Measurements from ENCODE around the gene DACT2.
"Not testable (repeated sequence)": the region's sequence is repeated elsewhere in the genome, so short reads cannot be mapped to it uniquely, and the experiment has no call there.

The DACT2 gene

GRCh38 chr6:168292826-168293225, 26.8 kb downstream of the DACT2 start:
- no peak for DNase-seq
- in situ Hi-C loops (cut with HindIII; ENCODE audit: low pct_ligation_motif_present, low pct_unique_long_range_greater_than_20kb, low sequenced_read_pairs): no loop called here

GRCh38 chr6:168291450-168291849, 28.1 kb downstream of the DACT2 start:
- DNase-seq: no peak
- in situ Hi-C loops (cut with HindIII; ENCODE audit: low pct_ligation_motif_present, low pct_unique_long_range_greater_than_20kb, low sequenced_read_pairs): no loop called here

- DNase-seq: no peak
- in situ Hi-C loops (cut with HindIII; ENCODE audit: low pct_ligation_motif_present, low pct_unique_long_range_greater_than_20kb, low sequenced_read_pairs): no loop called here
Observed at GRCh38 chr6:168290095-168290494, 29.5 kb downstream of the DACT2 start.

DNA sequence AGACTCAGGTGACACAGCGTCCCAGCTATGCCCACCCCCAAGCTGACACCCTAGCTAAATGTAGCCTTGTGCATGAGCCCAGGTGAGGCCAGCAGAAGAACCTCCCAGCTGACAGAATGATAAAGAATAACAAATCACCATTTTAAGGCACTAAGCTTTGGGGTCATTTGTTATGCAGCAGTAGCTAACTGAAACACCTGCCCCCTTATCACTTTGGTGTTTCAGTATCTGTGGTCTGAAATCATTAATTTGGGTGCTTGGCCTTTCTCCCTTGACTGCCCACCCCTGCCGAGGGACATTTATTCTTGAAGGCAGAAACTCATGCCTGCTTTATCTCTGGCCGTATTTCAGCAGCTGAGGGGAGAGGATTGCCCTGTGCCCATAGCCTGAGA, 30.0 kb downstream of the DACT2 start:
- no peak for DNase-seq
- in situ Hi-C loops (cut with HindIII; ENCODE audit: low pct_ligation_motif_present, low pct_unique_long_range_greater_than_20kb, low sequenced_read_pairs): no loop called here

DNA sequence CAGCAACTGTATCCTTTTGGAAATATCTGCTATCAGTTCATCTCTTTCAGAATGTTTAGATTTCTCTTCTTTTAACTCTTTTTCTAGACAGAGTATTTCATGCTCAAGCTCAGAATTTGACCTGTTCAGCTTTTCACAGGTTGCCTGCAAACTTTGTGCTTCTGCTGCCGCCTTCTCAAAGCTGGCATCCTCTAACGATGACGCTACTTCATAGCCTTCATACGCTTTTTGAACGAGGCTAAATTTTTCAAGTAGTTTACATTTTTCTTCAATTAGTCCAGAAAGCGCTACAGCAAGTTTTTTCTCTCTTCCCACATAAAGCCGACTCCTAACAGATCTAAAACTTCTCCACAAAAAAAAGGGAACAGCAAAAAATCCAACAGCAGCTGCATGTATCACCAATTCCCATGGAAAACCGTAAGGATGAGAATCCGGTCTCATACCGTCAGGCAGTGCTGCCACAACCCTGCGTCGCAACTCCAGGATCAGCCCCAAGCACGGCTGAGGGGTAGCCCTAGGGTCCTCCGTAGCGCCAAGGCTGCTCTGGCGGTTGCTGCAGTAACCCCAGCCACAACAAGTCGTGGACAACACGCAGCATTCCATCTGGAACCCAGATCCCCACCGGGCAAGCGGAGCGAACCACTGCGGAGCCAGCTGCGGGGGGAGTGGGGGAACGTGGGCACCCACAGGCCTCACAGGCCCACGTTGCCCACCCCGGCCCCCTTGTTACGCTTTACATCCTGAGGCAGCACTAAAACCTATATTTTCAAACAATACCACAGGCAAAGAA, 30.6 kb downstream of the DACT2 start:
- DNase-seq: no peak
- in situ Hi-C loops (cut with HindIII; ENCODE audit: low pct_ligation_motif_present, low pct_unique_long_range_greater_than_20kb, low sequenced_read_pairs): no loop called here

DNA sequence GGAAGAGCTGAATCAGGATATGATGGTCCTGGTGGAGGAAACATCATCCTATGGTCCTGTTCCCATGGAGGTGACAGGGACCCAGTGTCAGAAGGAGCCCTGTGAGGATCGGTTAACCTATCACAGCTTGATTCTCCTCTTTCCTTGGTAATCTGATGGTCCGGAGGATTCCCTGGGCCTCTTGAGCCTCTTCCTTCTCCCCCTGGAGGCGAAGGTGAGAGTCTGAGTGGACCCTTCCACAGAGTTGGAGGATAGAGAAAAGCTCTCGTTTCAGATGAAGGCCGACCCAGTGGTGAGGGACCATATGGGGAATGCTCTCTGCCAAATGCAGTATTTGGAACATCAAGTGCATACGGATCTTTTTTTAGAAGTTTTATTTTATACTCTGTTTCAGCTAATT, 32.1 kb downstream of the DACT2 start:
- in situ Hi-C loops (cut with HindIII; ENCODE audit: low pct_ligation_motif_present, low pct_unique_long_range_greater_than_20kb, low sequenced_read_pairs); DNase-seq: not testable (repeated sequence)

DNA sequence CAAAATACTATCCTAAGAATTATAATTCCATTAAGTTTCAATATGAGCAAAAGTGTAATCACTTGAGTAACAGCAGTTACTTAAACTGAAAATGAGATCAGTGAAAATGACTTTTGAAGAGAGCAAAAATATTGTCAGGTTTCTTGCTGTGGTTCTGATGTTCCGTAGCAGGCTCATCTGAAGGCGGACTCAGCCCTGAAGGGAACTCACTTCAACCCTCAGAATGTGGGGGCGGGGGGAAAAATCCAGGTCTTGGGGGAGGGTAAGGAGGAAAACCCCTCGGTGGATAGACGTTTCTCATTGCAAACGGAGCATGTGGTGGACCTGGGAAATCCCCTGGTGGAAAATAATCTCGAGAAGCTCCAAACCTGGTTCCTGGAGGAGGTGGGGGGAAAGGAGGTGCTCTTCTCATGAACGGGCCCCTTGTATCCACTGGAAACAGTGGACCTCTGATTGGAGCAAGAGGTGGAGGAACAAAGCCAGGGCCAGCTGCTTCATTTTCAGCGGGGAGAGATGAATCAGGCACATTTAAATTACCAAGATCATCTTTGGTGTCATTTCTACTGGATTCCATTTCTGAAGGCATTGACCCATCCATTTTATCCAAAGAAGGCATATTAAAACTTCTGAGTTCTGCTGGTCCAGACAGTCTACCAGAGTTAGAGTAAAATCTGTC, 32.7 kb downstream of the DACT2 start:
- DNase-seq; in situ Hi-C loops (cut with HindIII; ENCODE audit: low pct_ligation_motif_present, low pct_unique_long_range_greater_than_20kb, low sequenced_read_pairs): not testable (repeated sequence)

DNA sequence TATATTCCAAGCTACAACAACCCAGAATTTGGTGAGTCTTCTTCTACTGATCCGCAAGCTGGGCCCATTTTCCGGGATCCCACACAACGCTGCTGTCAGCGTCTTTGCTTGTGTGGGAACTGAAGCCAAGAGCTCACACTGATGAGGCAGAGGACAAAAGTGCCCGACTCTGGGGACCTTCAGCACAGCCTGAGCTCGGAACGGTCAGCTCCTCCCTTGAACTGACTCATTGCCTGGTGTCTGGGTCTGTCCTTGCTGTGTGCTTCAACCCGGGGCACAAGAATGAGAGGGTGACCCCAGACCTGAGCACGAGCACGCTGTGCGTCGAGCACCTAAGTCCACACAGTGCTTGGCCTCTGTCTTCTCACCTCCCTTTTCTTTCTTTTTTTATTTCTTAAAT, 33.5 kb downstream of the DACT2 start:
- in situ Hi-C loops (cut with HindIII; ENCODE audit: low pct_ligation_motif_present, low pct_unique_long_range_greater_than_20kb, low sequenced_read_pairs): no loop called here
- no peak for DNase-seq

DNA sequence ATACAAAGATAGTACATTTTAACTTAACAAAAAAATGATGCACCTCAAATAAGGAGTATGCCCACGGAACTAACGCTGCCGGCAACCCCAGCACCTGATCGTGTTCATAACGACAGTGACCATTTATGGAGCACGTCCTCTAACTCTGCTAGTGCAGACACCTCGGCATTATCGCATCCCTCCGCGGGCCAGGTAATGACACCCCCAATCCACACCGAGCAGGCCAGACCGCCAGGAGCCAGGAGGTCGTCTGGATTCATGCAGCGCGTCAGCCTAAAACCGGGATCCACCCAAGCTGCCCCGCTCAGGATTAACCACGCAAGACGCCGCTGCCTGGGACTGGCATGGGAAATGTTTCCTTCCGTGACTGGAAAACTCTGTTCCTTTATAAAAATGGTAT, 34.1 kb downstream of the DACT2 start:
- no peak for DNase-seq
- in situ Hi-C loops (cut with HindIII; ENCODE audit: low pct_ligation_motif_present, low pct_unique_long_range_greater_than_20kb, low sequenced_read_pairs): no loop called here

DNA sequence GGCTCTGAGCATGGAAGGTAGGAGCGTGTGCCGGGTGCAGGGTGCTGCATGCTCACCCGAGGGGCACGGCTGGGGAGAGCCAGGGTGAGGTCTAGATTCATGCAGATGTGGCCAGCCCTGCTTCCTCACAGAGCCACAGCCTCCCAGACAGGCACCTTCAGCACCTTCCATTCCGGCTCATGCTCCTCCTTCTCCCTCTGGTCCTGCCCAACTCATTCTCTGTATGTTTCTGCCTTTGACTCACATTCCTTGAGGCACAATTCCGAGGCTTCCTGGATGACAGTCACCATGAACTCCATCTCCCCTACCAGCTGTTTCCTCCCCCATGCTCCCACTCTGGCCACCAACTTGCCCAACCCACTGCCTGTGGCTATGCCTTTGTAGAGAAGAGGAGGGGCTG, 35.4 kb downstream of the DACT2 start:
- no peak for DNase-seq
- in situ Hi-C loops (cut with HindIII; ENCODE audit: low pct_ligation_motif_present, low pct_unique_long_range_greater_than_20kb, low sequenced_read_pairs): no loop called here

DNA sequence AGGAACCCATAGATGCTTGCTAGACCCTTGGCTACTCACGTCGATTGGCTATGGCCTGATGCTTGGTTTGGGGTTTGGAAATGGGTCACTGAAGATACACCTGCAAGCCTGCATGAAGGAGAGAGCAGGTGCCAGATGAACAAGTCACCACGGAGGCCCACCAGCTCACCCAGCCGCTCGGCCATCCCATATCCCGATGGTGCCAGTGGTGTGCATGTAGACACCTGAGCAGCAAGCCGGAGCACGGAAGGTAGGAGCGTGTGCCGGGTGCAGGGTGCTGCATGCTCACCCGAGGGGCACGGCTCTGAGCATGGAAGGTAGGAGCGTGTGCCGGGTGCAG, 35.9 kb downstream of the DACT2 start:
- in situ Hi-C loops (cut with HindIII; ENCODE audit: low pct_ligation_motif_present, low pct_unique_long_range_greater_than_20kb, low sequenced_read_pairs): no loop called here
- no peak for DNase-seq

DNA sequence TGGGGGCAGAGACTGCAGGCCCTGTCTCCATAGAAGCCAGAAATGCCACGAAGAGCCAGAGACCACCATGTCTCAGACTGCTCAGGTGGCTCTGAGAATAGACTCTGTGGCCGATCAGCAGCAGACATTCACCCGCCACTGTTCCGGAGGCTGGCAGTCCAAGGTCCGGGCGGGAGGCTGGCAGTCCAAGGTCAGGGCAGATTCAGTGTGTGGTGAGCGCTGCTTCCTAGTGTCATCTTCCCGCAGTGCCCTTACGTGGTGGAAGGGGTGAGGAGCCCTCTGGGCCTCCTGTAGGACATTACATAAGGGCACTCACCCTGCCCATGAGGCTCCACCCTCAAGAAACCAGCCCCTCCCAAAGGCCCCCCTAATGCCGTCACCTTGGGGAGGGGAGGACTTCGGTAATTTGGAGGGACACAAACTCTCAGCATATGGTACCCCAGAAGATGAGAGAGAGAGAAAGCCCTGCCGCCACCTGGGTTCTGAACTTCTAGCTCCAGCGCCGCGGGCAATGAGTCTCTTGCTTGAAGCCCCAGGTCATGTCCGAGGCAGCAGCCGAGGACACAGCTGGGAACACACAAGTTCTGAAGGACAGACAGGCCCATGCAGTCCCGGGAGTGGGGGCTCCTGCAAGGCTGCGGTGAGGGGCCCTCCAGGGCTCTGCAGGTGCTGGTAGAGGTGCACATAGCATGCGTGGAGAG, 36.4 kb downstream of the DACT2 start:
- no peak for DNase-seq
- in situ Hi-C loops (cut with HindIII; ENCODE audit: low pct_ligation_motif_present, low pct_unique_long_range_greater_than_20kb, low sequenced_read_pairs): no loop called here

- in situ Hi-C loops (cut with HindIII; ENCODE audit: low pct_ligation_motif_present, low pct_unique_long_range_greater_than_20kb, low sequenced_read_pairs): no loop called here
- no peak for DNase-seq
Observed at GRCh38 chr6:168281826-168282225, 37.8 kb downstream of the DACT2 start.

DNA sequence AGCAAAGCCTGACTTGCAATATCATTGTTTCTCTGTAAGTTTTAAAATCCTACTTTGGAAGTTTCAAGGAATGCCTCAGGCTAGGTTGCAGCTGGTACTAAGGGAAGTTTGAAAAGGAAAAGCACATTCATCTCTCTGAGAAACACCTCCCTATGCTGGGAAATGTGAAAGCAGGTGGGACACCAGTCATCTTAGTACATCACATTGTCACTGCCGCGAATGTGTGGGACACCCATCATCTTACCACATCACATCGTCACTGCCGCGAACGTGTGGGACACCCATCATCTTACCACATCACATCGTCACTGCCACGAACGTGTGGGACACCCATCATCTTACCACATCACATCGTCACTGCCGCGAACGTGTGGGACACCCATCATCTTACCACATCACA, 38.3 kb downstream of the DACT2 start:
- in situ Hi-C loops (cut with HindIII; ENCODE audit: low pct_ligation_motif_present, low pct_unique_long_range_greater_than_20kb, low sequenced_read_pairs); DNase-seq: not testable (repeated sequence)

DNA sequence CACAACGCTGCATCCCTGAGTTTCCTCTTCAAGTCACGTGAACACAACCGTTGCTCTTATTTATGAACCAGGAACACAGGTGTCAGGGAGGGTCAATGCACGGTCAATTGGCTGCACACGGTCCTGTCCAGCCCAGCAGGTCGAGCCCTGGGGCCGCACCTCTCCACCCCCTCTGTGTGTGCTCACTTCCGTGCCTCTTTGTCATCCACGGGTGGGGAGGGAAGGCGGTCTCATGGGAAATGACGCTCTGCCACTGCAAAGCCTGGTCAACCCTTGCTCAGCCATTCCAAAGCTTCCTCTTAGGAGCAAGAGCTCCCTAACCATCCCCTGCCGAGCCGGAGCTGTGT, 38.7 kb downstream of the DACT2 start:
- in situ Hi-C loops (cut with HindIII; ENCODE audit: low pct_ligation_motif_present, low pct_unique_long_range_greater_than_20kb, low sequenced_read_pairs): no loop called here
- no peak for DNase-seq

DNA sequence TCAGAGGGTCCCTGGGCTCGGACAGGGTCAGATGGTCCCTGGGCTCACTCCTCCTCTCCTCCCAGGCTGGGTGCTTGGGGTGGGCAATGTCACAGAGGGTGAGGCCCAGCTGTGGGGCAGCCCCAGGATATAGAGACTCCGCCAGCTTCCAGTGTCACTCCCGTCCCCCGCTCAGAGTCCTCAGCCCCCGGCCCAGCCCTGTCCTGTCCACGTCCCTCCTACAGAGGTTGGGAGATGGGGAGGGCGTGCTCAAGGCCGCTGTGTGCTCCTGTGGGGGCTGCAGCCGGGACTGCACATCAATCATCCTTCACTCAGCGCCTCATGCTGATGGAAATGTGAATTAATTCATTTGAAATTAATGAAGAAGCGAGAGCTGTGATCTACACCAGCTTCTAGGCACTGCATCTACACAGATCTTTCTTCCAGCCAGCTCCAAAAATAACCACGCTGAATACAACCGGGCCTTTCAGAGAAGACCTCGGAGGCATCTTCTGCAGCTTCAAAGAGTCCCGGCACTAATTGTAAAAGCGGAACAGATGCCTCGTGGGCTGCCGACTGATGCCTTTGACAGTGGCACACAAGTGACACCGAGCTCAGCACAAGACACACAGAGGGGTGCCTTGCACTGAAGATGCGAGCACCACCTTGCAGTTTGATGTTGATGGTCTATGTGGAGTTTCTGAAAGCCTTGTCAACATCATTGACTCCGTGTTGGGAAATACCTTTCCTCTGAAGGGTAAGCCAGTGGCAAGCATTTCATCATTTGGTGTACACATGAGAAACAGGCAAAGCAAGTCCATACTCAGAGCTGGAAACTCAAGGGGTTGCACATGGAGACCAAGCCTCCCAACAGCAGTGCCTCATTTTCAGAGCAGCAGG, 39.3 kb downstream of the DACT2 start:
- in situ Hi-C loops (cut with HindIII; ENCODE audit: low pct_ligation_motif_present, low pct_unique_long_range_greater_than_20kb, low sequenced_read_pairs): no loop called here

DNA sequence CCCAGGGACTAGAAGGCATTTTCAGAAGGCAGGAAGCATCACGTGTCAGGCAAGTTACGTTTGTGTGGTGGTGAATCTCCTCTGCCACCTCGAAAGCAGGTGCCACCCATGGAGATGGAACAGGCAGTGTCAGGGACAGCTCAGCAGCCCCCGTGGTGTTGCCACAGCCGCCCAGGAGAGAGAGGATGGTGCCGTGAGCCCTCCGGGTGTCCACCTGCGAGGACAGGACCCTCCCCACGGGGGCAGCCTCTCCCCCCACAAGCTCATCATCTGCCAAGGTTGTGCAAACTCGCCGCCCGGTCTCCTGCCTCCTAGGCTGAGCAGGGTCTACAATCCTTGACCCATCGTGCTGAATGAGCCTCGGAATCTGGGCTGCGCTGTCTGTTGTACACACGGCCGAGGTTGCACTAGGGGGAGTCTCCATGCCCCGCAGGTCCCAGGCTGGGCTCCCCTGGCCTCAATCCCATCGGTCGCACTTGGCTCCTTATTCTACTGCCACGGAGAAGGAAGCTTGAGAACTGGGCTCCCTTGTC, 40.1 kb downstream of the DACT2 start:
- in situ Hi-C loops (cut with HindIII; ENCODE audit: low pct_ligation_motif_present, low pct_unique_long_range_greater_than_20kb, low sequenced_read_pairs): no loop called here
- DNase-seq: no peak

More for the DNA sequence above, 39.3 kb downstream of the DACT2 start:
- DNase-seq: no peak

- no peak for DNase-seq
- in situ Hi-C loops (cut with HindIII; ENCODE audit: low pct_ligation_motif_present, low pct_unique_long_range_greater_than_20kb, low sequenced_read_pairs): no loop called here
Observed at GRCh38 chr6:168278904-168279303, 40.7 kb downstream of the DACT2 start.

GRCh38 chr6:168277274-168277669, 42.3 kb downstream of the DACT2 start:
- in situ Hi-C loops (cut with HindIII; ENCODE audit: low pct_ligation_motif_present, low pct_unique_long_range_greater_than_20kb, low sequenced_read_pairs): no loop called here
- no peak for DNase-seq
